ENCODE results near the gene BPIFB3. TPM values are rescaled to one million over a fixed set of nuclear protein-coding genes. Genes with fewer than 3 reads are reported as not detected.
A peak's percentile ranks its signal among the peaks of the same experiment; 100 is the strongest.
"Not testable (repeated sequence)": the region's sequence is repeated elsewhere in the genome, so short reads cannot be mapped to it uniquely, and the experiment has no call there.

The BPIFB3 gene
- total and polyA plus RNA-seq, 3 donors from 2014 or later, result 0.47 to 0.87 (median 0.74) TPM

DNA sequence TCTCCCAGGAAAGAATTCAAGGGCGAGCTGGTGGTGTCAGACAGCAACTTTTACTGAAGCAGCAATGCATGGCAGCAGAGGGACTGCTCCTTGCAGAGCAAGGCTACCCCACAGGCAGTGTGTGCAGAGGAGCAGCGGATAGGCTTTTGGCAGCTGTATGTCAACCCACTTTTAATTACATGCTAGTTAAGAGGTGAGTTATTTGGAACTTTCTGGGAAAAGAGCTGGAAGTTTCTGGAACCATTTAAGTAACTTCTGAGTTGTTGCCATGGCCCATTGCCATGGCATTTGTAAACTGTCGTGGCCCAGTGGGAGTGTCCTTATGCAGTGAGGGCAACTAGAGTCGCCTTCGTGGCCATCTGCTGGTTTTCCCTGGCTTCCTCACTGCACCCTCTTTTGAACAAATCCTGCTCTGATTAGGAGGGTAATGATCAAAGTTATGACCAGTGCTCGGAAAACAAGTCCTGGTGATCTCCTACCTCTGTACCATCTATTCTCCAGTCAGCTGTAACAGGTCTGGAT is 59.7 kb downstream of the BPIFB3 start:
- intact Hi-C loops (cut with DNase I; ENCODE audit: low total_unique reads), result no loop called here

GRCh38 chr20:33115501-33115900 is 61.8 kb downstream of the BPIFB3 start:
- H3K4me1 ChIP-seq; intact Hi-C loops (cut with DNase I; ENCODE audit: low total_unique reads); H3K27me3 ChIP-seq; H3K9me3 ChIP-seq; H3K27ac ChIP-seq; H3K36me3 ChIP-seq (ENCODE audit: low read depth, missing control alignments); DNase-seq: not testable (repeated sequence)
- WGBS, 2 donors, result 79% methylated on average over 28 of the region's 34 CpGs; no CpG with 5 or more reads in 1 of the 2 donors
- H3K4me3 ChIP-seq, result peak overlapping the region in 1 of 2 donors; percentile 13

More for the DNA sequence above, 59.7 kb downstream of the BPIFB3 start:
- Histone ChIP-seq H3K27me3 (no peaks in the 10 kb centered on the region), H3K27ac (no peak overlapping the region), H3K4me1 (no peaks in the 10 kb centered on the region), H3K9me3 (no peaks in the 10 kb centered on the region), H3K4me3 (no peak overlapping the region), H3K36me3 (ENCODE audit: low read depth, missing control alignments) (no peaks in the 10 kb centered on the region)
- 77 to 79% methylated on average over 6 of the region's 6 CpGs for WGBS, 2 donors
- TF ChIP-seq POLR2A (IDR thresholded peaks at IDR 0.05), result no peak
- no peak for TF ChIP-seq CTCF (IDR thresholded peaks at IDR 0.05)
- no peak for DNase-seq

DNA sequence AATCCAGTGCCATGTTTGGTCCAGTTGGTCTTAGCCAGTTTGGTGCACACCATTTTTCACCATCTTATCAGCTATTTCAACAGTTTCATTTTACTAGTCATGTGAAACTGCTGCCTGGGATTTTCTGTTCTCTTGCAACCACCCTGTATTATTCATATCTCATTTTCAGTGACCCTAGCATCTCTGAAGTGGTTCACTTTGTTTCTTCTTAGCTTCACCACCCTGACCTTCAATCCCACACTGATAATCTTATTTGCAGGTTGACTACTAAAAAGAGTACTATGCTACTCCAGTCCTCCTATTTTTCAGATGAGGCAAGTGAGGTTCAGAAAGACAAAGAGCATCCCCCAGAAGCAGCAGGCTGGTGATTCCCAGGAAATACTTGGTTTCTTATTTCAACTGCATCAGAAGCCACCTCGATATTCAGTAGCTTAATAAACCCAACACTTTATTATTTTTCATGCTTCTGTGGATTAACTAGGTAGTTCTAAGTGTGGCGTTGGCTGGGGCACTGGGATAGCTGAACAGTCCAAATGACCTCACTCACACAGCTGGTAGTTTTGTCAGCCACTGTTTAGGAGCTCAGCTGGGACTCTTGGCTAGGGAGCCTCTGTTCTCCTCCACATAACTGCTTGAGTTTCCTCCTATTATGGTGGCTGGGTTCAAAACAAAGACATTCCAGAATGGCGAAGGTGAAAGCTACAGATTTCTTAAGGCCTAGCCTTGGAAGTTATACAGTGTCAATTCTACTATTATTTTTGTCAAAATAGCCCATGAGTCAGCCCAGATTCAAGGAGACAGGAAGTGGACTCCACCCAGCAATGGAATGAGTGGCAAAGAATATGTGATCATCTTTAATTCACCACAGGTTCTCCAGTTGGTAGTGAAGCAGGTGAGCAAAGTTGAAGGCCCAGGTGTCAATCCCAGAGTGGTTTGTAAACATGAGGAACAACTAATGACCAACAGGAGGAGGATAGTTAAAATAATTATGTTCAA is 66.3 kb downstream of the BPIFB3 start:
- no peaks in the 10 kb centered on the region for H3K36me3 ChIP-seq (ENCODE audit: low read depth, missing control alignments)
- no peaks in the 10 kb centered on the region for H3K4me1 ChIP-seq
- TF ChIP-seq CTCF (IDR thresholded peaks at IDR 0.05) (no peak), POLR2A (IDR thresholded peaks at IDR 0.05) (no peak)
- H3K9me3 ChIP-seq, result no peaks in the 10 kb centered on the region
- H3K4me3 ChIP-seq, result no peak overlapping the region
- H3K27me3 ChIP-seq, result no peaks in the 10 kb centered on the region
- WGBS, 2 donors, result 71 to 86% methylated on average over 3 of the region's 3 CpGs
- intact Hi-C loops (cut with DNase I; ENCODE audit: low total_unique reads), result no loop called here
- H3K27ac ChIP-seq, result no peak overlapping the region
- DNase-seq, result no peak

- no peak overlapping the region for H3K4me3 ChIP-seq
- intact Hi-C loops (cut with DNase I; ENCODE audit: low total_unique reads), result no loop called here
- no peaks in the 10 kb centered on the region for H3K4me1 ChIP-seq
- H3K36me3 ChIP-seq (ENCODE audit: low read depth, missing control alignments), result no peaks in the 10 kb centered on the region
- no peak for TF ChIP-seq CTCF (IDR thresholded peaks at IDR 0.05)
- TF ChIP-seq POLR2A (IDR thresholded peaks at IDR 0.05), result no peak
- H3K27ac ChIP-seq, result no peak overlapping the region
- no peak for DNase-seq
- no peaks in the 10 kb centered on the region for H3K27me3 ChIP-seq
- H3K9me3 ChIP-seq, result no peaks in the 10 kb centered on the region
- WGBS, 2 donors, result 88 to 89% methylated on average over 3 of the region's 3 CpGs
Measured at GRCh38 chr20:33120934-33121333, 67.2 kb downstream of the BPIFB3 start.

- H3K27ac ChIP-seq; H3K4me1 ChIP-seq; H3K4me3 ChIP-seq; DNase-seq; H3K9me3 ChIP-seq; H3K36me3 ChIP-seq (ENCODE audit: low read depth, missing control alignments); intact Hi-C loops (cut with DNase I; ENCODE audit: low total_unique reads); H3K27me3 ChIP-seq: not testable (repeated sequence)
- WGBS, 2 donors, result 65 to 75% methylated on average over 1 of the region's 1 CpG
Measured at GRCh38 chr20:33122297-33122696, 68.6 kb downstream of the BPIFB3 start.

Other genes starting within 250 kb of the BPIFB3 start
- gene MAPRE1, start 233.9 kb upstream of the BPIFB3 start, total RNA-seq, result 100 to 1,000 TPM; 127 to 134 TPM
- gene MAPRE1, start 233.9 kb upstream of the BPIFB3 start, polyA plus RNA-seq (ENCODE audit: insufficient read depth, low read depth, low replicate concordance), result 114 TPM
- 1 to 10 TPM; 4.9 to 9.5 TPM for gene EFCAB8, start 195.0 kb upstream of the BPIFB3 start, total RNA-seq
- 6.3 TPM for gene EFCAB8, start 195.0 kb upstream of the BPIFB3 start, polyA plus RNA-seq (ENCODE audit: insufficient read depth, low read depth, low replicate concordance)
- gene SUN5, start 49.5 kb upstream of the BPIFB3 start, total RNA-seq, result 10 to 100 TPM; 19.0 to 29.1 TPM
- 59.7 TPM for gene SUN5, start 49.5 kb upstream of the BPIFB3 start, polyA plus RNA-seq (ENCODE audit: insufficient read depth, low read depth, low replicate concordance)
- gene BPIFB2, start 46.2 kb upstream of the BPIFB3 start, total RNA-seq, result 1 to 10 TPM in 1 of 2 donors, under 1 TPM in 1; 0.56 to 1.4 TPM
- gene BPIFB2, start 46.2 kb upstream of the BPIFB3 start, polyA plus RNA-seq (ENCODE audit: insufficient read depth, low read depth, low replicate concordance), result 1.6 TPM
- under 1 TPM in 1 of 2 donors, not detected in 1; 0.24 TPM for gene BPIFB6, start 22.3 kb upstream of the BPIFB3 start, total RNA-seq
- not detected for gene BPIFB6, start 22.3 kb upstream of the BPIFB3 start, polyA plus RNA-seq (ENCODE audit: insufficient read depth, low read depth, low replicate concordance)
- gene BPIFB4, start 25.7 kb downstream of the BPIFB3 start, total RNA-seq, result 1 to 10 TPM; 1.1 to 1.2 TPM
- gene BPIFB4, start 25.7 kb downstream of the BPIFB3 start, polyA plus RNA-seq (ENCODE audit: insufficient read depth, low read depth, low replicate concordance), result 1.7 TPM
- gene BPIFA2, start 114.3 kb downstream of the BPIFB3 start, total RNA-seq, result 1 to 10 TPM in 1 of 2 donors, not detected in 1; 1.4 TPM
- 1.3 TPM for gene BPIFA2, start 114.3 kb downstream of the BPIFB3 start, polyA plus RNA-seq (ENCODE audit: insufficient read depth, low read depth, low replicate concordance)
- gene BPIFA3, start 163.4 kb downstream of the BPIFB3 start, total RNA-seq, result 100 to 1,000 TPM in 1 of 2 donors, 10 to 100 TPM in 1; 30.7 to 106 TPM
- gene BPIFA3, start 163.4 kb downstream of the BPIFB3 start, polyA plus RNA-seq (ENCODE audit: insufficient read depth, low read depth, low replicate concordance), result 147 TPM
- gene BPIFA1, start 182.1 kb downstream of the BPIFB3 start, total RNA-seq, result not detected
- gene BPIFA1, start 182.1 kb downstream of the BPIFB3 start, polyA plus RNA-seq (ENCODE audit: insufficient read depth, low read depth, low replicate concordance), result 1.6 TPM
- 1 to 10 TPM; 1.6 to 5.5 TPM for gene BPIFB1, start 229.3 kb downstream of the BPIFB3 start, total RNA-seq
- gene BPIFB1, start 229.3 kb downstream of the BPIFB3 start, polyA plus RNA-seq (ENCODE audit: insufficient read depth, low read depth, low replicate concordance), result 5.8 TPM